CD4-positive, CD25-positive, alpha-beta regulatory T cell (primary cell): ENCODE results near the gene UNC13A. TPM values are rescaled to one million over a fixed set of nuclear protein-coding genes. Genes with fewer than 3 reads are reported as not detected.

Source experiments
- polyA plus RNA-seq, 4 donors: library from polyadenylated mRNA; unstranded; fragments of 300-500 nt; fragmentation: Illumina TruSeq; gene quantifications; one replicate each; pipeline ENCODE4 v1.2.3, GENCODE V29; 2021
- total RNA-seq: library from RNA; stranded (reverse); gene quantifications from one replicate; pipeline ENCODE4 v1.2.3, GENCODE V29; 2022

The UNC13A gene
- total and polyA plus RNA-seq, 5 donors from 2014 or later, result not detected

Other genes starting within 250 kb of the UNC13A start
- gene TMEM221, start 239.7 kb downstream of the UNC13A start, total RNA-seq, result not detected
- under 1 TPM in 1 of 4 donors, not detected in 3; 0.16 TPM for gene TMEM221, start 239.7 kb downstream of the UNC13A start, polyA plus RNA-seq
- gene NXNL1, start 227.4 kb downstream of the UNC13A start, total RNA-seq, result not detected
- gene NXNL1, start 227.4 kb downstream of the UNC13A start, polyA plus RNA-seq, result not detected
- 4.6 TPM for gene SLC27A1, start 217.8 kb downstream of the UNC13A start, total RNA-seq
- gene SLC27A1, start 217.8 kb downstream of the UNC13A start, polyA plus RNA-seq, result 1 to 10 TPM; 3.9 to 5.2 (median 4.1) TPM
- gene PGLS, start 176.7 kb downstream of the UNC13A start, total RNA-seq, result 49.9 TPM
- 10 to 100 TPM; 60.5 to 76.0 (median 63.8) TPM for gene PGLS, start 176.7 kb downstream of the UNC13A start, polyA plus RNA-seq
- gene COLGALT1, start 132.7 kb downstream of the UNC13A start, total RNA-seq, result 40.6 TPM
- gene COLGALT1, start 132.7 kb downstream of the UNC13A start, polyA plus RNA-seq, result 10 to 100 TPM; 17.1 to 18.9 (median 17.8) TPM
- gene MAP1S, start 31.1 kb upstream of the UNC13A start, total RNA-seq, result 47.6 TPM
- 10 to 100 TPM; 14.0 to 26.6 (median 20.1) TPM for gene MAP1S, start 31.1 kb upstream of the UNC13A start, polyA plus RNA-seq
- gene FCHO1, start 63.1 kb upstream of the UNC13A start, total RNA-seq, result 71.9 TPM
- 10 to 100 TPM in 3 of 4 donors, 1 to 10 TPM in 1; 8.3 to 16.6 (median 13.7) TPM for gene FCHO1, start 63.1 kb upstream of the UNC13A start, polyA plus RNA-seq
- 0.47 TPM for gene B3GNT3, start 106.8 kb upstream of the UNC13A start, total RNA-seq
- under 1 TPM in 1 of 4 donors, not detected in 3; 0.27 TPM for gene B3GNT3, start 106.8 kb upstream of the UNC13A start, polyA plus RNA-seq
- 5.5 TPM for gene INSL3, start 133.2 kb upstream of the UNC13A start, total RNA-seq
- 1 to 10 TPM; 1.5 to 5.4 (median 2.2) TPM for gene INSL3, start 133.2 kb upstream of the UNC13A start, polyA plus RNA-seq
- gene JAK3, start 159.6 kb upstream of the UNC13A start, total RNA-seq, result 198 TPM
- gene JAK3, start 159.6 kb upstream of the UNC13A start, polyA plus RNA-seq, result 100 to 1,000 TPM in 1 of 4 donors, 10 to 100 TPM in 3; 80.8 to 103 (median 88.4) TPM
- gene RPL18A, start 171.6 kb upstream of the UNC13A start, total RNA-seq, result 2,143 TPM
- gene RPL18A, start 171.6 kb upstream of the UNC13A start, polyA plus RNA-seq, result 1,000 to 10,000 TPM; 3,036 to 4,374 (median 3,670) TPM
- gene SLC5A5, start 183.6 kb upstream of the UNC13A start, total RNA-seq, result 1.0 TPM
- gene SLC5A5, start 183.6 kb upstream of the UNC13A start, polyA plus RNA-seq, result 1 to 10 TPM in 3 of 4 donors, under 1 TPM in 1; 0.76 to 1.8 (median 1.3) TPM
- 32.2 TPM for gene CCDC124, start 244.7 kb upstream of the UNC13A start, total RNA-seq
- 10 to 100 TPM; 29.6 to 42.7 (median 33.5) TPM for gene CCDC124, start 244.7 kb upstream of the UNC13A start, polyA plus RNA-seq